Measurements from ENCODE around the gene CA5A.

The CA5A gene

GRCh38 chr16:87954361-87954760 lies 18.0 kb upstream of the CA5A start:
- no peak overlapping the region for H4K5ac ChIP-seq (ENCODE audit: low read length)
- peaks cover 2% of the 10 kb centered on the region for H3K36me3 ChIP-seq (ENCODE audit: control insufficient read depth, insufficient read depth, low read length)
- H2BK15ac ChIP-seq (replicated peaks; ENCODE audit: low read depth), result no peak overlapping the region
- peaks cover 37% of the 10 kb centered on the region for H3K79me1 ChIP-seq (ENCODE audit: low read length)
- H2AK5ac ChIP-seq (ENCODE audit: low read length), result no peak overlapping the region
- no peak overlapping the region for H3K23ac ChIP-seq (ENCODE audit: low read length)
- H3K4me3 ChIP-seq (ENCODE audit: low read length), result no peak overlapping the region
- peaks cover 74% of the 10 kb centered on the region for H3K79me2 ChIP-seq (ENCODE audit: control insufficient read depth, insufficient read depth, low read length)
- no peak overlapping the region for H4K8ac ChIP-seq (ENCODE audit: low read depth, low read length)
- H3K27ac ChIP-seq (ENCODE audit: low read depth, low read length), result no peak overlapping the region
- no peak overlapping the region for H2BK5ac ChIP-seq (ENCODE audit: low read length)
- H3K4ac ChIP-seq (ENCODE audit: low read depth, low read length), result no peak overlapping the region
- no CpG with 5 or more reads among the region's 14 CpGs for WGBS (ENCODE audit: extremely low coverage, insufficient coverage, low lambda C conversion rate)
- no peaks in the 10 kb centered on the region for H3K27me3 ChIP-seq (ENCODE audit: insufficient read depth, low read length, poor library complexity)
- DNase-seq, result no peak
- no peak overlapping the region for H2BK120ac ChIP-seq (ENCODE audit: low read depth, low read length)
- H3K4me2 ChIP-seq (ENCODE audit: low read length), result no peak overlapping the region
- H3K9ac ChIP-seq (ENCODE audit: low read length), result no peak overlapping the region
- H3K18ac ChIP-seq (ENCODE audit: low read length), result no peak overlapping the region
- no peaks in the 10 kb centered on the region for H3K4me1 ChIP-seq (ENCODE audit: control insufficient read depth, low read depth, low read length)
- no peak overlapping the region for H3K56ac ChIP-seq (ENCODE audit: low read length)

- Histone ChIP-seq H3K36me3 (ENCODE audit: control insufficient read depth, insufficient read depth, low read length) (peaks cover 2% of the 10 kb centered on the region), H3K4me3 (ENCODE audit: low read length) (no peak overlapping the region), H3K79me1 (ENCODE audit: low read length) (peaks cover 31% of the 10 kb centered on the region), H2BK15ac (replicated peaks; ENCODE audit: low read depth) (no peak overlapping the region), H3K18ac (ENCODE audit: low read length) (no peak overlapping the region), H2BK5ac (ENCODE audit: low read length) (no peak overlapping the region), H3K23ac (ENCODE audit: low read length) (no peak overlapping the region), H2BK120ac (ENCODE audit: low read depth, low read length) (no peak overlapping the region), H3K4me1 (ENCODE audit: control insufficient read depth, low read depth, low read length) (no peaks in the 10 kb centered on the region), H3K56ac (ENCODE audit: low read length) (no peak overlapping the region), H4K5ac (ENCODE audit: low read length) (no peak overlapping the region), H3K9ac (ENCODE audit: low read length) (no peak overlapping the region), H3K27ac (ENCODE audit: low read depth, low read length) (no peak overlapping the region), H2AK5ac (ENCODE audit: low read length) (no peak overlapping the region), H4K8ac (ENCODE audit: low read depth, low read length) (no peak overlapping the region), H3K4me2 (ENCODE audit: low read length) (no peak overlapping the region), H3K27me3 (ENCODE audit: insufficient read depth, low read length, poor library complexity) (no peaks in the 10 kb centered on the region), H3K79me2 (ENCODE audit: control insufficient read depth, insufficient read depth, low read length) (peaks cover 67% of the 10 kb centered on the region), H3K4ac (ENCODE audit: low read depth, low read length) (no peak overlapping the region)
- WGBS (ENCODE audit: extremely low coverage, insufficient coverage, low lambda C conversion rate), result no CpG with 5 or more reads among the region's 15 CpGs
- no peak for DNase-seq
These were observed 17.2 kb upstream of the CA5A start for GRCh38 chr16:87953308-87954215.

DNA sequence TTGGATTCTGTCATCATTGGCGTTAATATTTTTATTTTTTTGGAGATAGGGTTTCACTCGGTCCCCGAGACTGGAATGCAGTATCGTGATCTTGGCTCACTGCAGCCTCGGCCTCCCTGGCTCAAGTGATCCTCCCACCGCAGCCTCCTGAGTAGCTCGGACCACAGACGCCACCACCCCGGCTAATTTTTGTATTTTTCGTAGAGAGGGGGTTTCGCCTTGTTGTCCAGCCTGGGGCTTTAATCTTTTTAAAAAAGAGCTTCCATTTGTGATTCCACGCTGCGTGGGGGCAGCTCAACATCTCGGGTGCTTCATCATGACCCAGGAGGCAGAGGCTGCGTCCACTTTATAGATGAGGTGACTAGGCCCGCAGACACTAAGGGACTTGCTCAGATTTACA lies 16.4 kb upstream of the CA5A start:
- Histone ChIP-seq H2BK15ac (replicated peaks; ENCODE audit: low read depth) (no peak overlapping the region), H3K27ac (ENCODE audit: low read depth, low read length) (no peak overlapping the region), H3K79me1 (ENCODE audit: low read length) (peaks cover 26% of the 10 kb centered on the region), H3K36me3 (ENCODE audit: control insufficient read depth, insufficient read depth, low read length) (peaks cover 2% of the 10 kb centered on the region), H3K79me2 (ENCODE audit: control insufficient read depth, insufficient read depth, low read length) (peaks cover 59% of the 10 kb centered on the region), H2AK5ac (ENCODE audit: low read length) (no peak overlapping the region), H4K8ac (ENCODE audit: low read depth, low read length) (no peak overlapping the region), H3K27me3 (ENCODE audit: insufficient read depth, low read length, poor library complexity) (no peaks in the 10 kb centered on the region), H3K9ac (ENCODE audit: low read length) (peak overlapping the region; percentile 82), H3K23ac (ENCODE audit: low read length) (no peak overlapping the region), H3K4me1 (ENCODE audit: control insufficient read depth, low read depth, low read length) (no peaks in the 10 kb centered on the region), H3K4me2 (ENCODE audit: low read length) (no peak overlapping the region), H3K56ac (ENCODE audit: low read length) (peak overlapping the region; percentile 4), H4K5ac (ENCODE audit: low read length) (no peak overlapping the region), H3K4me3 (ENCODE audit: low read length) (no peak overlapping the region), H2BK5ac (ENCODE audit: low read length) (no peak overlapping the region), H3K4ac (ENCODE audit: low read depth, low read length) (no peak overlapping the region), H2BK120ac (ENCODE audit: low read depth, low read length) (no peak overlapping the region), H3K18ac (ENCODE audit: low read length) (no peak overlapping the region)
- no peak for DNase-seq
- no CpG with 5 or more reads among the region's 16 CpGs for WGBS (ENCODE audit: extremely low coverage, insufficient coverage, low lambda C conversion rate)

GRCh38 chr16:87951552-87952538 lies 15.5 kb upstream of the CA5A start:
- peak overlapping the region; percentile 69 for H4K8ac ChIP-seq (ENCODE audit: low read depth, low read length)
- WGBS (ENCODE audit: extremely low coverage, insufficient coverage, low lambda C conversion rate), result no CpG with 5 or more reads among the region's 82 CpGs
- H3K79me2 ChIP-seq (ENCODE audit: control insufficient read depth, insufficient read depth, low read length), result peaks cover 50% of the 10 kb centered on the region
- DNase-seq, result peak; percentile 29
- peak overlapping the region; percentile 80 for H3K27ac ChIP-seq (ENCODE audit: low read depth, low read length)
- no peak overlapping the region for H2AK5ac ChIP-seq (ENCODE audit: low read length)
- H3K9ac ChIP-seq (ENCODE audit: low read length), result peak overlapping the region; percentile 82
- H3K4me1 ChIP-seq (ENCODE audit: control insufficient read depth, low read depth, low read length), result no peaks in the 10 kb centered on the region
- H3K27me3 ChIP-seq (ENCODE audit: insufficient read depth, low read length, poor library complexity), result no peaks in the 10 kb centered on the region
- peak overlapping the region; percentile 95 for H3K56ac ChIP-seq (ENCODE audit: low read length)
- H2BK15ac ChIP-seq (replicated peaks; ENCODE audit: low read depth), result no peak overlapping the region
- no peak overlapping the region for H2BK5ac ChIP-seq (ENCODE audit: low read length)
- H3K4me3 ChIP-seq (ENCODE audit: low read length), result peak overlapping the region; percentile 84
- peak overlapping the region; percentile 96 for H3K4ac ChIP-seq (ENCODE audit: low read depth, low read length)
- peak overlapping the region; percentile 65 for H3K4me2 ChIP-seq (ENCODE audit: low read length)
- no peaks in the 10 kb centered on the region for H3K36me3 ChIP-seq (ENCODE audit: control insufficient read depth, insufficient read depth, low read length)
- H4K5ac ChIP-seq (ENCODE audit: low read length), result no peak overlapping the region
- H3K79me1 ChIP-seq (ENCODE audit: low read length), result peaks cover 23% of the 10 kb centered on the region
- H3K18ac ChIP-seq (ENCODE audit: low read length), result peak overlapping the region; percentile 99
- peak overlapping the region; percentile 16 for H2BK120ac ChIP-seq (ENCODE audit: low read depth, low read length)
- peak overlapping the region; percentile 15 for H3K23ac ChIP-seq (ENCODE audit: low read length)

DNA sequence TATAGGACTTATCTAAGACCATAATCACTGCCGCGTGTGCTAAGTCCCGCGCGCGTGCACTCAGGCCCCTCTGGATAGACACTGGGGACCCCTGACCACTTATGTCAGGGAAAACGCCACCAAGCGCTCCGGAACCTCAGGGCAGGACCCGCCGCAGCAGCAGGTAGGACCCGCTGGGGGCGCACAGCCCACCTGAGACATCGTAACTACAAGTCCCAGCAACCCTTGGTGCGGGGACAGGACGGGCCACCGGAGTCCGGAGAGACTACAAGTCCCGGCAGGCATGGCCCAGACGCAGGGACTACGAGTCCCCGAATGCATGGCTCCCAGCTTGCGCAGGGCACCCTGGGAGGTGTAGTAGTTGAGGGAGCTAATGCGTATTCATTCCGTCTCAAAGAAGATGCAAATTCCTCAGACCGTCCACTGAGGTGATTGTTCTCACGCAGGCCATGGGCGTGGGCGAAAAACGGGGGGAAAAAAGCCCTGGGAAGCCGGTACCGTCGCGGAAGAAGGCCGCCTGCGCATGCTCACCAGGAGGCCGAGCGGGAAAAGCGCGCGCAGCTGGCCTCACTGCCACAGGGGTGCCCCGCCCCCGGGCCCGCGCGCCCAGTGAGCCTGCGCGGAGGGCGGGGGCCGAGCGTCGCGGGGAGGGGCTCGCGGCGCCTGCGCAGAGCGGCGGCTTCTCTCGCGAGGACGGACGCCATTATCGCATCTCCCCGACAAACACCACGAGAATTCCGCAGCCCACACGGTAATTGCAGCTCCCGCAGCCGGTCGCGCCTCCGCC lies 14.6 kb upstream of the CA5A start, which contains the start of gene BANP:
Gene BANP (plus strand): TSS at position 670 of the 787 bp plus-strand sequence. CDS start 23,682 bp downstream, outside the sequence.
- peak; percentile 100 for DNase-seq
- Histone ChIP-seq H3K18ac (ENCODE audit: low read length) (peak within 1 kb of the TSS; percentile 99), H2BK120ac (ENCODE audit: low read depth, low read length) (peak within 1 kb of the TSS; percentile 16), H3K56ac (ENCODE audit: low read length) (peak within 1 kb of the TSS; percentile 95), H2AK5ac (ENCODE audit: low read length) (no peak within 1 kb of the TSS), H4K5ac (ENCODE audit: low read length) (no peak within 1 kb of the TSS), H3K4me3 (ENCODE audit: low read length) (peak within 1 kb of the TSS; percentile 84), H2BK15ac (replicated peaks; ENCODE audit: low read depth) (no peak within 1 kb of the TSS), H3K9ac (ENCODE audit: low read length) (peak within 1 kb of the TSS; percentile 82), H3K27me3 (ENCODE audit: insufficient read depth, low read length, poor library complexity) (no peaks in the 10 kb centered on the region), H3K4ac (ENCODE audit: low read depth, low read length) (peak within 1 kb of the TSS; percentile 96), H3K4me2 (ENCODE audit: low read length) (peak within 1 kb of the TSS; percentile 65), H3K79me2 (ENCODE audit: control insufficient read depth, insufficient read depth, low read length) (peaks cover 41% of the 10 kb centered on the region), H3K79me1 (ENCODE audit: low read length) (peaks cover 21% of the 10 kb centered on the region), H3K36me3 (ENCODE audit: control insufficient read depth, insufficient read depth, low read length) (no peaks in the 10 kb centered on the region), H4K8ac (ENCODE audit: low read depth, low read length) (peak within 1 kb of the TSS; percentile 69), H3K27ac (ENCODE audit: low read depth, low read length) (peak within 1 kb of the TSS; percentile 80), H3K4me1 (ENCODE audit: control insufficient read depth, low read depth, low read length) (no peaks in the 10 kb centered on the region), H3K23ac (ENCODE audit: low read length) (peak within 1 kb of the TSS; percentile 15), H2BK5ac (ENCODE audit: low read length) (peak within 1 kb of the TSS; percentile 28)
- no CpG with 5 or more reads among the region's 73 CpGs for WGBS (ENCODE audit: extremely low coverage, insufficient coverage, low lambda C conversion rate)

All from mesendoderm (in vitro differentiated cells).